HEK293 (cell line): ENCODE measurements around the gene TMEM8B.
A peak's percentile ranks its signal among the peaks of the same experiment; 100 is the strongest.

Experiments
- CTCF ChIA-PET: fragments of 350-600 bp; formaldehyde crosslinking; extraction: SDS; loops from one replicate; lab custom pipeline; 2021; ENCODE audit warnings: antibody characterized with exemption; lab: Yijun Ruan, JAX
- POLR2A ChIA-PET: fragments of 300-600 bp; formaldehyde crosslinking; extraction: SDS; loops from one replicate; lab custom pipeline; 2020; ENCODE audit warnings: antibody characterized with exemption, inconsistent platforms; lab: Yijun Ruan, JAX
- H3K27ac ChIP-seq: fragments of 200-500 bp; sonication (Bioruptor generic); 2 replicates; pipeline ENCODE4 v1.5.1; 2014; ENCODE audit warnings: low read depth, low read length, control low read depth, inconsistent platforms; ENCODE audit errors: extremely low read depth
- H3K36me3 ChIP-seq, 2 experiments: fragments of 200-500 bp in 1 of 2; sonication (Bioruptor generic) in 1 of 2; 1 replicate in 1 of 2; 2 replicates in 1 of 2; pipeline ENCODE4 v1.5.1; 2014 to 2017; ENCODE audit warnings: inconsistent platforms in 2 of 2, low read length in 2 of 2; ENCODE audit not compliant: control insufficient read depth in 2 of 2, insufficient read depth in 1 of 2
- H3K4me1 ChIP-seq: fragments of 200-500 bp; sonication (Bioruptor generic); 2 replicates; pipeline ENCODE4 v1.5.1; 2014; ENCODE audit warnings: mild to moderate bottlenecking, low read length, inconsistent platforms; ENCODE audit not compliant: control insufficient read depth, insufficient read depth
- H3K4me3 ChIP-seq: 2 replicates; pipeline ENCODE4 v1.5.1; 2011; ENCODE audit warnings: low read depth, mild to moderate bottlenecking, control low read depth, low read length, moderate library complexity
- H3K9me3 ChIP-seq: fragments of 200-500 bp; sonication (Bioruptor generic); 2 replicates; pipeline ENCODE4 v1.5.1; 2014; ENCODE audit warnings: low read depth, low read length, inconsistent platforms; ENCODE audit not compliant: control insufficient read depth, insufficient read depth
- PATZ1 ChIP-seq: fragments of 450-650 bp; formaldehyde crosslinking; IDR thresholded peaks from 2 replicates; pipeline ENCODE4 v1.5.1; 2016; ENCODE audit warnings: missing biosample characterization, missing genetic modification characterization
- WT1 ChIP-seq: fragments of 450-650 bp; formaldehyde crosslinking; IDR thresholded peaks from 2 replicates; pipeline ENCODE4 v1.5.1; 2016; ENCODE audit warnings: missing biosample characterization, missing genetic modification characterization
- ZBTB17 ChIP-seq: fragments of 450-650 bp; formaldehyde crosslinking; IDR thresholded peaks from 2 replicates; pipeline ENCODE4 v1.5.1; 2016; ENCODE audit warnings: missing biosample characterization, missing genetic modification characterization
- ZNF133 ChIP-seq: fragments of 450-650 bp; formaldehyde crosslinking; IDR thresholded peaks from 2 replicates; pipeline ENCODE4 v1.5.1; 2016; ENCODE audit warnings: missing biosample characterization, missing genetic modification characterization
- ZNF19 ChIP-seq: fragments of 450-650 bp; formaldehyde crosslinking; IDR thresholded peaks from 2 replicates; pipeline ENCODE4; 2016; ENCODE audit warnings: missing biosample characterization, missing genetic modification characterization, low read depth
- ZNF23 ChIP-seq: fragments of 450-650 bp; formaldehyde crosslinking; IDR thresholded peaks from 2 replicates; pipeline ENCODE4 v1.5.1; 2016; ENCODE audit warnings: missing biosample characterization, missing genetic modification characterization, borderline replicate concordance
- ZNF24 ChIP-seq: fragments of 450-650 bp; formaldehyde crosslinking; IDR thresholded peaks from 2 replicates; pipeline ENCODE4 v1.5.1; 2016; ENCODE audit warnings: missing biosample characterization, missing genetic modification characterization
- ZNF426 ChIP-seq: fragments of 450-650 bp; formaldehyde crosslinking; IDR thresholded peaks from 2 replicates; pipeline ENCODE4 v1.5.1; 2017; ENCODE audit warnings: missing biosample characterization, missing genetic modification characterization, mild to moderate bottlenecking, inconsistent platforms, moderate library complexity
- ZNF473 ChIP-seq: fragments of 450-650 bp; formaldehyde crosslinking; IDR thresholded peaks from 2 replicates; pipeline ENCODE4 v1.5.1; 2017; ENCODE audit warnings: missing biosample characterization, missing genetic modification characterization
- ZNF514 ChIP-seq: fragments of 450-650 bp; formaldehyde crosslinking; IDR thresholded peaks from 2 replicates; pipeline ENCODE4 v1.5.1; 2016; ENCODE audit warnings: missing biosample characterization, missing genetic modification characterization
- ZNF600 ChIP-seq: fragments of 450-650 bp; formaldehyde crosslinking; IDR thresholded peaks from 2 replicates; pipeline ENCODE4 v1.5.1; 2016; ENCODE audit warnings: missing biosample characterization, missing genetic modification characterization
- ZNF654 ChIP-seq: fragments of 450-650 bp; formaldehyde crosslinking; IDR thresholded peaks from 2 replicates; pipeline ENCODE4 v1.5.1; 2016; ENCODE audit warnings: low read depth, missing biosample characterization, missing genetic modification characterization
- ZNF843 ChIP-seq: fragments of 450-650 bp; formaldehyde crosslinking; IDR thresholded peaks from 2 replicates; pipeline ENCODE4 v1.5.1; 2016; ENCODE audit warnings: missing biosample characterization, missing genetic modification characterization
- ZSCAN16 ChIP-seq: fragments of 450-650 bp; formaldehyde crosslinking; IDR thresholded peaks from 2 replicates; pipeline ENCODE4 v1.5.1; 2016; ENCODE audit warnings: missing biosample characterization, missing genetic modification characterization
- TF ChIP-seq, protein P1 (sequence below): fragments of 450-650 bp; formaldehyde crosslinking; conservative IDR thresholded peaks from 2 replicates; pipeline ENCODE4 v1.5.1; 2016; ENCODE audit warnings: low read depth, missing biosample characterization, missing genetic modification characterization
- TF ChIP-seq, protein P2 (sequence below): fragments of 450-650 bp; formaldehyde crosslinking; IDR thresholded peaks from 2 replicates; pipeline ENCODE4 v1.5.1; 2016; ENCODE audit warnings: missing biosample characterization, missing genetic modification characterization
- TF ChIP-seq, protein P3 (sequence below): fragments of 450-650 bp; formaldehyde crosslinking; IDR thresholded peaks from 2 replicates; pipeline ENCODE4 v1.5.1; 2016; ENCODE audit warnings: missing biosample characterization, missing genetic modification characterization

Gene TMEM8B

DNA sequence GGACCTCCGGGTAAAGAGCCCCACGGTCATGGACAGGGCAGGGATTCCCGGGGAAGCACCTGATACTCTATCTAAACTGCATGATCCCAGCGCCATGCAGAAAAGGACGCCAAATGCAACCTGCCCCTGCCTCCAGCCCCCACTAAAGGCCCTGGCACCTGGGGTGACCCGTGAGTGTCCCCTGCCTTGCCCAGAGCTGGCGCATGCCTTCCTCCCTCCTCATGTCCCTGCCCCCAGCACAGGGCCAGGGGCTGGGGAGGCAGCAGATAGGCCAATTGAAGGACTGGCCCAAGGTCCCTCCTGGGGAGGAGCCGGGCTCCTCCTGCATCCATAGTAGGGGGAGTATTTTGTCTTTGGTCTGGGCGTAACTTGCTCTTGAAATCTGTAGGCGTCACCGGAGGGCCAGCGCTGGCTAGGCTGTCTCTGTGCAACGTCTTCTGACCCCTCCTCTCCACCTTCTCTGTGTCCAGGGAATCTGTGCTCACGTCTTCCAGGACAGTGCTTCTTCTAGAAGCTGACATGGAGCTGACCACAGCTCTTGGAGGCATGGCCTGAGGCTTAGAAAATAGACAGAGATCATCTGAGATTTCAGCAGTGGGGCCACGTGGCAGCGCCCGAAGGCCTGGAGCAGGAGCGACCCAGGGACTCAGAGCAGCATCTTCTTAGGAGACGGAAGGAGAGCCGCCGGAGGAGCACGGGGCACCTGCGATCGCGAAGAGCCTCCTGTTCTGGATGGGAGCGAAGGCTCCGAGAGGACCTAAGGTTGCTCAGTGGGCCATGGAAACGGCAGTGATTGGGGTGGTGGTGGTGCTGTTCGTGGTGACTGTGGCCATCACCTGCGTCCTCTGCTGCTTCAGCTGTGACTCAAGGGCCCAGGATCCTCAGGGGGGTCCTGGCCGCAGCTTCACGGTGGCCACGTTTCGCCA, 80.9 kb downstream of the TMEM8B start:
- no peaks in the 10 kb centered on the region for H3K36me3 ChIP-seq
- TF ChIP-seq ZSCAN16 (tag by site-specific recombination), result no peak
- TF ChIP-seq ZNF426, result no peak
- no peak for TF ChIP-seq ZNF600
- no peak for TF ChIP-seq PATZ1
- TF ChIP-seq ZNF19 (tag by site-specific recombination), result no peak
- TF ChIP-seq ZNF23, result no peak
- TF ChIP-seq, protein P1, sequence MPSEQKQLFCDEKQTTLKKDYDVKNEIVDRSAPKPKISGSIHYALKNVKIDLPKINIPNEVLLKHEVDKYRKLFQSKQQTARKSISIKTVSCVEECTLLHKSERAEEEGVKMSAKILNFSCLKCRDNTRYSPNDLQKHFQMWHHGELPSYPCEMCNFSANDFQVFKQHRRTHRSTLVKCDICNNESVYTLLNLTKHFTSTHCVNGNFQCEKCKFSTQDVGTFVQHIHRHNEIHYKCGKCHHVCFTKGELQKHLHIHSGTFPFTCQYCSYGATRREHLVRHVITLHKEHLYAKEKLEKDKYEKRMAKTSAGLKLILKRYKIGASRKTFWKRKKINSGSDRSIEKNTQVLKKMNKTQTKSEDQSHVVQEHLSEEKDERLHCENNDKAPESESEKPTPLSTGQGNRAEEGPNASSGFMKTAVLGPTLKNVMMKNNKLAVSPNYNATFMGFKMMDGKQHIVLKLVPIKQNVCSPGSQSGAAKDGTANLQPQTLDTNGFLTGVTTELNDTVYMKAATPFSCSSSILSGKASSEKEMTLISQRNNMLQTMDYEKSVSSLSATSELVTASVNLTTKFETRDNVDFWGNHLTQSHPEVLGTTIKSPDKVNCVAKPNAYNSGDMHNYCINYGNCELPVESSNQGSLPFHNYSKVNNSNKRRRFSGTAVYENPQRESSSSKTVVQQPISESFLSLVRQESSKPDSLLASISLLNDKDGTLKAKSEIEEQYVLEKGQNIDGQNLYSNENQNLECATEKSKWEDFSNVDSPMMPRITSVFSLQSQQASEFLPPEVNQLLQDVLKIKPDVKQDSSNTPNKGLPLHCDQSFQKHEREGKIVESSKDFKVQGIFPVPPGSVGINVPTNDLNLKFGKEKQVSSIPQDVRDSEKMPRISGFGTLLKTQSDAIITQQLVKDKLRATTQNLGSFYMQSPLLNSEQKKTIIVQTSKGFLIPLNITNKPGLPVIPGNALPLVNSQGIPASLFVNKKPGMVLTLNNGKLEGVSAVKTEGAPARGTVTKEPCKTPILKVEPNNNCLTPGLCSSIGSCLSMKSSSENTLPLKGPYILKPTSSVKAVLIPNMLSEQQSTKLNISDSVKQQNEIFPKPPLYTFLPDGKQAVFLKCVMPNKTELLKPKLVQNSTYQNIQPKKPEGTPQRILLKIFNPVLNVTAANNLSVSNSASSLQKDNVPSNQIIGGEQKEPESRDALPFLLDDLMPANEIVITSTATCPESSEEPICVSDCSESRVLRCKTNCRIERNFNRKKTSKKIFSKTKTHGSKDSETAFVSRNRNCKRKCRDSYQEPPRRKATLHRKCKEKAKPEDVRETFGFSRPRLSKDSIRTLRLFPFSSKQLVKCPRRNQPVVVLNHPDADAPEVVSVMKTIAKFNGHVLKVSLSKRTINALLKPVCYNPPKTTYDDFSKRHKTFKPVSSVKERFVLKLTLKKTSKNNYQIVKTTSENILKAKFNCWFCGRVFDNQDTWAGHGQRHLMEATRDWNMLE (tag by site-specific recombination), result no peak
- TF ChIP-seq WT1 (tag by site-specific recombination), result no peak
- TF ChIP-seq, protein P2, sequence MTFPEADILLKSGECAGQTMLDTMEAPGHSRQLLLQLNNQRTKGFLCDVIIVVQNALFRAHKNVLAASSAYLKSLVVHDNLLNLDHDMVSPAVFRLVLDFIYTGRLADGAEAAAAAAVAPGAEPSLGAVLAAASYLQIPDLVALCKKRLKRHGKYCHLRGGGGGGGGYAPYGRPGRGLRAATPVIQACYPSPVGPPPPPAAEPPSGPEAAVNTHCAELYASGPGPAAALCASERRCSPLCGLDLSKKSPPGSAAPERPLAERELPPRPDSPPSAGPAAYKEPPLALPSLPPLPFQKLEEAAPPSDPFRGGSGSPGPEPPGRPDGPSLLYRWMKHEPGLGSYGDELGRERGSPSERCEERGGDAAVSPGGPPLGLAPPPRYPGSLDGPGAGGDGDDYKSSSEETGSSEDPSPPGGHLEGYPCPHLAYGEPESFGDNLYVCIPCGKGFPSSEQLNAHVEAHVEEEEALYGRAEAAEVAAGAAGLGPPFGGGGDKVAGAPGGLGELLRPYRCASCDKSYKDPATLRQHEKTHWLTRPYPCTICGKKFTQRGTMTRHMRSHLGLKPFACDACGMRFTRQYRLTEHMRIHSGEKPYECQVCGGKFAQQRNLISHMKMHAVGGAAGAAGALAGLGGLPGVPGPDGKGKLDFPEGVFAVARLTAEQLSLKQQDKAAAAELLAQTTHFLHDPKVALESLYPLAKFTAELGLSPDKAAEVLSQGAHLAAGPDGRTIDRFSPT (tag by site-specific recombination), result no peak
- TF ChIP-seq ZNF843 (tag by site-specific recombination), result no peak
- TF ChIP-seq ZNF133 (tag by site-specific recombination), result no peak
- TF ChIP-seq ZNF24 (tag by site-specific recombination), result no peak

DNA sequence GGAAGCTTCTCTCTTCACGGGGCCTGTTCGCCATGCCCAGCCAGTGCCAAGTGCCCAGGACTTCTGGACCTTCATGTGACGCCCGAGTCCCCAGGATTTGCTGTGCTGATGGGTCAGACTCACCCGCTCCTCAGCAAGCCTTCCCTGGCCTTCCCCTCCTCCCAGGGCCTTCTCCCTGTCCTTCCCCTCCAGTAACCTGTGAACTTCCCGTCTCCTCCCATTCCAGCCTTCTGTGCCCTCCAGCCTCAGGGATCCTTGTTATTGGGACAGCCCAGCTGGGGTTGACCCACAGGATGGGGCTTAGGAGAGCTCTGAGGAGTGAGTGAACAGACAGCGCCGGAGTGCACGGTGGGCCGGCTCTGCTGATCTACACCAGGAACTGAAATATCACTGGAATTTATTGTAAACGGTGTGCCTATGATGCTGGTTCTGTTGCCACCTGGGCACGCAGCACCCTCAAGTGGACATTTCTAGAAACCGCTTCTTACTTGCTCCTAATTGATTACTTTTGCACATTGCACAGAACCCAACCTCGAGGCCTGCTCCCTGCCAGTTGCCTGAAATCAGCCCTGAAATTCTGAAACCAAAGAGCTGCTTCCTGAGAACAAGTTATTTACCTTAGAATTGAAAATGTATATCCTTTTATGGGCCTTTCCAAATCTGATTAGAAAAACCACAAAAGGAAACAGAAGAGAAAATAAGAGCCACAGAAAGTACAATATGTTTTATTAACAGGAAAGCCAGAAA, 81.8 kb downstream of the TMEM8B start:
- Histone ChIP-seq H3K4me1 (peaks cover 10% of the 10 kb centered on the region), H3K4me3 (no peak overlapping the region), H3K36me3 (no peaks in the 10 kb centered on the region), H3K27ac (no peak overlapping the region), H3K9me3 (no peaks in the 10 kb centered on the region)
- POLR2A ChIA-PET, result no interaction called here
- CTCF ChIA-PET, result interaction anchor here (0.6 to 3.6 kb wide), 44 partner anchors 8 to 724 kb away, joined by 3 to 45 read pairs (median 4); partner anchors contain the start of genes CCDC107, GBA2, HINT2 and RGP1
- TF ChIP-seq ZNF473 (tag by site-specific recombination) (no peak), ZNF654 (peak; percentile 67), ZNF514 (tag by site-specific recombination) (no peak), ZBTB17 (peak; percentile 42; the same call in 1 of the 2 replicates)
- TF ChIP-seq, protein P3, sequence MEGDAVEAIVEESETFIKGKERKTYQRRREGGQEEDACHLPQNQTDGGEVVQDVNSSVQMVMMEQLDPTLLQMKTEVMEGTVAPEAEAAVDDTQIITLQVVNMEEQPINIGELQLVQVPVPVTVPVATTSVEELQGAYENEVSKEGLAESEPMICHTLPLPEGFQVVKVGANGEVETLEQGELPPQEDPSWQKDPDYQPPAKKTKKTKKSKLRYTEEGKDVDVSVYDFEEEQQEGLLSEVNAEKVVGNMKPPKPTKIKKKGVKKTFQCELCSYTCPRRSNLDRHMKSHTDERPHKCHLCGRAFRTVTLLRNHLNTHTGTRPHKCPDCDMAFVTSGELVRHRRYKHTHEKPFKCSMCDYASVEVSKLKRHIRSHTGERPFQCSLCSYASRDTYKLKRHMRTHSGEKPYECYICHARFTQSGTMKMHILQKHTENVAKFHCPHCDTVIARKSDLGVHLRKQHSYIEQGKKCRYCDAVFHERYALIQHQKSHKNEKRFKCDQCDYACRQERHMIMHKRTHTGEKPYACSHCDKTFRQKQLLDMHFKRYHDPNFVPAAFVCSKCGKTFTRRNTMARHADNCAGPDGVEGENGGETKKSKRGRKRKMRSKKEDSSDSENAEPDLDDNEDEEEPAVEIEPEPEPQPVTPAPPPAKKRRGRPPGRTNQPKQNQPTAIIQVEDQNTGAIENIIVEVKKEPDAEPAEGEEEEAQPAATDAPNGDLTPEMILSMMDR (tag by site-specific recombination), result peak; percentile 49; the same call in 1 of the 2 replicates
- TF ChIP-seq, all 188 proteins: peak for 3

More for the DNA sequence above, 80.9 kb downstream of the TMEM8B start:
- peaks cover 10% of the 10 kb centered on the region for H3K4me1 ChIP-seq
- CTCF ChIA-PET, result interaction anchor here (0.6 to 3.6 kb wide), 25 partner anchors 8 to 723 kb away, joined by 3 to 45 read pairs (median 4); partner anchors contain the start of genes CCDC107, GBA2 and RGP1
- POLR2A ChIA-PET, result no interaction called here
- H3K9me3 ChIP-seq, result no peaks in the 10 kb centered on the region
- H3K4me3 ChIP-seq, result no peak overlapping the region
- no peak overlapping the region for H3K27ac ChIP-seq
